A673 (cell line): ENCODE results near the gene IRGC.

Experiments
- EZH2 ChIP-seq: fragments of 200-600 bp; sonication (generic); IDR thresholded peaks from 2 replicates; pipeline ENCODE4 v1.6.1; 2017; ENCODE audit warnings: borderline replicate concordance, low read depth, mild to moderate bottlenecking, mixed read lengths, antibody characterized with exemption, low read length; ENCODE audit not compliant: poor library complexity, severe bottlenecking
- TF ChIP-seq, protein P1 (sequence below): fragments of 300-800, 200-600 bp; sonication (generic); conservative IDR thresholded peaks from 2 replicates; pipeline ENCODE4 v1.5.1; 2017; ENCODE audit warnings: low read depth, mild to moderate bottlenecking, antibody characterized with exemption, low read length, moderate library complexity, mixed read lengths

DNA sequence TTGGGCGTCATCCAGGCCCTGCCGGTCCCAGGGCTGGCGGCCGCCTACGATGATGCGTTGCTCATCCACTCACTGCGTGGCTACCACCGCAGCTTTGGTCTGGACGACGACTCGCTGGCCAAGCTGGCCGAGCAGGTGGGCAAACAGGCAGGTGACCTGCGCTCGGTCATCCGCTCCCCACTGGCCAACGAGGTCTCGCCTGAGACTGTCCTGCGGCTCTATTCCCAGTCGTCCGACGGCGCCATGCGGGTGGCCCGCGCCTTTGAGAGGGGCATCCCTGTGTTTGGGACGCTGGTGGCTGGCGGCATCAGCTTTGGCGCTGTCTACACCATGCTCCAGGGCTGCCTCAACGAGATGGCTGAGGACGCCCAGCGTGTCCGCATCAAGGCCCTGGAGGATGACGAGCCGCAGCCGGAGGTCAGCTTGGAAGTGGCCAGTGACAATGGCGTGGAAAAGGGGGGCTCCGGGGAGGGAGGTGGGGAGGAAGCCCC, 3.5 kb downstream of the IRGC start:
- TF ChIP-seq, protein P1, sequence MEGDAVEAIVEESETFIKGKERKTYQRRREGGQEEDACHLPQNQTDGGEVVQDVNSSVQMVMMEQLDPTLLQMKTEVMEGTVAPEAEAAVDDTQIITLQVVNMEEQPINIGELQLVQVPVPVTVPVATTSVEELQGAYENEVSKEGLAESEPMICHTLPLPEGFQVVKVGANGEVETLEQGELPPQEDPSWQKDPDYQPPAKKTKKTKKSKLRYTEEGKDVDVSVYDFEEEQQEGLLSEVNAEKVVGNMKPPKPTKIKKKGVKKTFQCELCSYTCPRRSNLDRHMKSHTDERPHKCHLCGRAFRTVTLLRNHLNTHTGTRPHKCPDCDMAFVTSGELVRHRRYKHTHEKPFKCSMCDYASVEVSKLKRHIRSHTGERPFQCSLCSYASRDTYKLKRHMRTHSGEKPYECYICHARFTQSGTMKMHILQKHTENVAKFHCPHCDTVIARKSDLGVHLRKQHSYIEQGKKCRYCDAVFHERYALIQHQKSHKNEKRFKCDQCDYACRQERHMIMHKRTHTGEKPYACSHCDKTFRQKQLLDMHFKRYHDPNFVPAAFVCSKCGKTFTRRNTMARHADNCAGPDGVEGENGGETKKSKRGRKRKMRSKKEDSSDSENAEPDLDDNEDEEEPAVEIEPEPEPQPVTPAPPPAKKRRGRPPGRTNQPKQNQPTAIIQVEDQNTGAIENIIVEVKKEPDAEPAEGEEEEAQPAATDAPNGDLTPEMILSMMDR, result no peak
- no peak for TF ChIP-seq EZH2
